Measurements from ENCODE around the gene PCBP3.
"Not testable (repeated sequence)": the region's sequence is repeated elsewhere in the genome, so short reads cannot be mapped to it uniquely, and the experiment has no call there.

The PCBP3 gene

DNA sequence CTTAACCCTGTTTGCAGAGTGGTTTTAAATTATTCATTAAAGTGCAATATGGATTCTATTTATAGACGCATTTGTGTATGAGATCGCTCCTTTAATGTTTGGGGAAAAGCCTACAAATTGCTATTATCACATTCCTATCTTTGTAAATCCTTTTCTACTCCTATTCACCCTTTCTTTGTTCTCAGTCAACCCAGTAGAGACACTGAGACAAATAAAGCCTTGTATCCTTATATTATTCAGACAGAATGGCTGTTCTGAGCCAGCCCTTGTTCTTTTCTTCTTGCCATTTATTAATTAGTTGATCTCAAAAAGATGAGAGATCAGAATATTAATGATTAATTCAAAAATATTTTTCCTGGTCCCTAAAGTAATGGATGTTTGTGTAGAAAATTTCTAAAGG, 8.4 kb downstream of the PCBP3 start:
- no peak overlapping the region for H3K4me3 ChIP-seq (ENCODE audit: low read length)
- TF ChIP-seq ZNF274 (IDR thresholded peaks at IDR 0.05; ENCODE audit: low read depth, low read length), result no peak

DNA sequence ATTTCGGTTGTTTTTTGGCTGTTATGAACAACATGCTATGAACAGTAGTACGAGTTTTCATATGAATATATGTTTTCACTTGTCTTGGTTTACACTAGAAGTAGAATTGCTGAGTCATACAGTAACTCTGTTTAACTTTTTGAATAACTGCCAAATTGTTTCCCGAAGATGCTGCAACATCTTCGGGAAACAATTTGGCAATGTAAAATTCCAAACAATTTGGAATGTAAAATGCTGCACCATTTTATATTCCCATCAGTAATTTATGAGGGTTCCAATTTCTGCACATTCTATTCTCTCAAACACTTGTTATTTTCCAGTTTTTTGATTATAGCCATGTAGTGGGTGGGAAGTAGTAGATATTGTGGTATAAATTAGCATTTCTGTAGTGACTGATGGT, 11.6 kb downstream of the PCBP3 start:
- TF ChIP-seq ZNF274 (IDR thresholded peaks at IDR 0.05; ENCODE audit: low read depth, low read length), result no peak
- H3K4me3 ChIP-seq (ENCODE audit: low read length), result no peak overlapping the region

DNA sequence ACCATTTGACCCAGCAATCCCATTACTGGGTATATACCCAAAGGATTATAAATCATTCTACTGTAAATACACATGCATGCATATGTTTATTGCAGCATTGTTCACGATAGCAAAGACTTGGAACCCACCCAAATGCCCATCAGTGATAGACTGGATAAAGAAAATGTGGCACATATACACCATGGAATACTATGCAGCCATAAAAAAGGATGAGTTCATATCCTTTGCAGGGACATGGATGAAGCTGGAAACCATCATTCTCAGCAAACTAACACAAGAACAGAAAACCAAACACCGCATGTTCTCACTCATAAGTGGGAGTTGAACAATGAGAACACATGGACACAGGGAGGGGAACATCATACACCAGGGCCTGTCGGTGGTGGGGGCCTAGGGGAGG, 12.6 kb downstream of the PCBP3 start:
- not testable (repeated sequence) for H3K4me3 ChIP-seq (ENCODE audit: low read length)

- H3K4me3 ChIP-seq (ENCODE audit: low read length), result not testable (repeated sequence)
Measured at GRCh38 chr21:45661913-45662622, 18.5 kb downstream of the PCBP3 start.

- not testable (repeated sequence) for H3K4me3 ChIP-seq (ENCODE audit: low read length)
Measured at GRCh38 chr21:45662623-45663245, 19.2 kb downstream of the PCBP3 start.

DNA sequence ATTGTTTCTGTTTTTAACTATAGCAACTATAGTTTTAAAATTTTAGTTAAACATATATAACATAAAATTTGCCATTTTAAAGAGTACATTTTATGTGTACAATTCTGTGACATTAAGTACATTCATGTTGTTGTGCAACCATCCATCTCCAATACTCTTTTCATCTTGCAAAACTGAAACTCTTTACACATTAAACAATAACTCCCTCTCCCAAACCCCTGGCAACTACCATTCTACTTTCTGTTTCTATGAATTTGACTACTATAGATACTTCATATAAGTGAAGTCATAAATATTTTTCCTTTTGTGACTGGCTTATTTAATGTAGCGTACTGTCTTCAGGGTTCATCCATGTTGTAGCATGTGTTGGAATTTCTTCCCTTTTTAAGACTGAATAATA, 25.9 kb downstream of the PCBP3 start:
- TF ChIP-seq ZNF274 (IDR thresholded peaks at IDR 0.05; ENCODE audit: low read depth, low read length), result no peak
- no peak overlapping the region for H3K4me3 ChIP-seq (ENCODE audit: low read length)

- no peak overlapping the region for H3K4me3 ChIP-seq (ENCODE audit: low read length)
- TF ChIP-seq ZNF274 (IDR thresholded peaks at IDR 0.05; ENCODE audit: low read depth, low read length), result no peak
Measured at GRCh38 chr21:45670731-45671130, 27.2 kb downstream of the PCBP3 start.

- H3K4me3 ChIP-seq (ENCODE audit: low read length), result not testable (repeated sequence)
Measured at GRCh38 chr21:45678790-45679189, 35.3 kb downstream of the PCBP3 start.

DNA sequence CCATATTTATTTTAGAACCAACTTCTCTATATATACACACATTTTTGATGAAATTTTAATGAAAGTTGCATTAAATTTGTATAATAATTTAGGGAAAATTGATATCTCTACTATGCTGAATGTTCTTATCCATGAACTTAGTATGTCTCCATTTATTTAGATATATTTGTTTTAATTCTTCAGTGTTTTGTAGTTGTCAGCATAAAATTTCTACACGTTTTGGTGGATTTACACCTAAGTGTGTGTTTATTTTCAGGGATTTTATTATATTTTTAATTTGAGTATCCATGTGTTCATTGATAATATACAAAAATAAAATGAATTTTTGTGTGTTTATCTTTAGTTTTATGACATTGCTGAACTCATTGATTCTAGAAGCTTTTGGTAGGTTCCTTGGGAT, 36.7 kb downstream of the PCBP3 start:
- no peak overlapping the region for H3K4me3 ChIP-seq (ENCODE audit: low read length)
- TF ChIP-seq ZNF274 (IDR thresholded peaks at IDR 0.05; ENCODE audit: low read depth, low read length), result no peak

GRCh38 chr21:45695086-45695485, 51.6 kb downstream of the PCBP3 start:
- TF ChIP-seq ZNF274 (IDR thresholded peaks at IDR 0.05; ENCODE audit: low read depth, low read length), result no peak

GRCh38 chr21:45698493-45699184, 55.1 kb downstream of the PCBP3 start:
- H3K4me3 ChIP-seq (ENCODE audit: low read length), result no peak overlapping the region
- no peak for TF ChIP-seq ZNF274 (IDR thresholded peaks at IDR 0.05; ENCODE audit: low read depth, low read length)

More at GRCh38 chr21:45695086-45695485, 51.6 kb downstream of the PCBP3 start:
- no peak overlapping the region for H3K4me3 ChIP-seq (ENCODE audit: low read length)

GRCh38 chr21:45699251-45699942, 55.9 kb downstream of the PCBP3 start:
- no peak for TF ChIP-seq ZNF274 (IDR thresholded peaks at IDR 0.05; ENCODE audit: low read depth, low read length)
- H3K4me3 ChIP-seq (ENCODE audit: low read length), result no peak overlapping the region

GRCh38 chr21:45699966-45700365, 56.4 kb downstream of the PCBP3 start:
- H3K4me3 ChIP-seq (ENCODE audit: low read length), result no peak overlapping the region
- TF ChIP-seq ZNF274 (IDR thresholded peaks at IDR 0.05; ENCODE audit: low read depth, low read length), result no peak

DNA sequence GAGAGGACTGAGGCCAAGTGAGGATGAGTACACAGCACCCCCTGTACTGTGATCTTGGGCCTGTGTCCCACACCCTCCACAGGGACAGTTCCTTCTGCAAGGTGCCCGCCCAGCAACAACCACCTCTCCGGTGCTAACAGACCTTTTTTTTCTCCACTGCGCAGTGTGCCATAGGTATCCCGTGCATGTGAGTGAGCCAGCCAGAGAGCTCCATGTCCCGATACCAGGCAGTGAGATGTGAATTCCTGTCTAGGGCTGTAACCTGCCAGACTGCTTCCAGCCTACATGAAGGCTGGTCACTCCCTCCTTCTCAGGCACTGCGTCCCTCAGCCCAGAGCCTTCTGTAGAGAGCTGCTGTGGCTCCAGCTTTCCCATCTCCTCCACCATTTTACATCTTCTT, 56.9 kb downstream of the PCBP3 start:
- no peak overlapping the region for H3K4me3 ChIP-seq (ENCODE audit: low read length)
- no peak for TF ChIP-seq ZNF274 (IDR thresholded peaks at IDR 0.05; ENCODE audit: low read depth, low read length)

Data from GM08714 (cell line).